CD4-positive, CD25-positive, alpha-beta regulatory T cell (primary cell): ENCODE measurements around the gene ADGRG7. TPM values are rescaled to one million over a fixed set of nuclear protein-coding genes. Genes with fewer than 3 reads are reported as not detected.
A peak's percentile ranks its signal among the peaks of the same experiment; 100 is the strongest.

Experiments
- ATAC-seq, 2 donors: fragments of 150-1000 bp; cut with Tn5 transposase; one replicate each; pipeline ENCODE4 v1.10.0; 2021; ENCODE audit warnings: low read depth in 2 of 2, moderate number of reproducible peaks in 2 of 2, moderate library complexity in 1 of 2
- DNase-seq, 3 donors: peaks; one replicate each; pipeline versions ENCODE4 v3.0.0 to v3.0.0-alpha.2; 2012 to 2022; ENCODE audit warnings: mixed read lengths in 1 of 3
- H3K27ac ChIP-seq: one replicate; pipeline ENCODE4 v1.7.0; 2013; ENCODE audit warnings: mild to moderate bottlenecking, low read length; ENCODE audit not compliant: insufficient read depth, poor library complexity, severe bottlenecking
- H3K27me3 ChIP-seq: one replicate; pipeline ENCODE4 v1.7.0; 2013; ENCODE audit warnings: low read length; ENCODE audit not compliant: control insufficient read depth, insufficient read depth
- H3K36me3 ChIP-seq: one replicate; pipeline ENCODE4 v1.7.0; 2013; ENCODE audit warnings: mild to moderate bottlenecking, low read length, moderate library complexity; ENCODE audit not compliant: control insufficient read depth, insufficient read depth
- H3K4me1 ChIP-seq: 2 replicates; pipeline ENCODE4 v1.7.0; 2013; ENCODE audit warnings: mild to moderate bottlenecking, low read length; ENCODE audit not compliant: insufficient read depth, control insufficient read depth, poor library complexity, severe bottlenecking
- H3K4me3 ChIP-seq: one replicate; pipeline ENCODE4 v1.7.0; 2013; ENCODE audit warnings: low read depth, mild to moderate bottlenecking, low read length, moderate library complexity
- H3K9me3 ChIP-seq, 2 experiments: 1 replicate in 1 of 2; 2 replicates in 1 of 2; pipeline ENCODE4 v1.7.0; 2013; ENCODE audit warnings: low read length in 2 of 2, mild to moderate bottlenecking in 1 of 2, moderate library complexity in 1 of 2; ENCODE audit not compliant: control insufficient read depth in 2 of 2
- H3K27ac Mint-ChIP-seq, 3 donors: one replicate each; pipeline ENCODE4 v1.8.0; 2020 to 2022; ENCODE audit warnings: mild to moderate bottlenecking in 3 of 3, mixed read lengths in 3 of 3, moderate library complexity in 2 of 3
- H3K27me3 Mint-ChIP-seq: one replicate; pipeline ENCODE4 v1.8.0; 2022; ENCODE audit warnings: mild to moderate bottlenecking, mixed read lengths
- H3K36me3 Mint-ChIP-seq: one replicate; pipeline ENCODE4 v1.8.0; 2020; ENCODE audit warnings: mixed read lengths
- H3K4me1 Mint-ChIP-seq, 4 donors: one replicate each; pipeline ENCODE4 v1.8.0; 2020 to 2022; ENCODE audit warnings: mixed read lengths in 4 of 4, mild to moderate bottlenecking in 1 of 4
- H3K4me3 Mint-ChIP-seq, 4 donors: one replicate each; pipeline ENCODE4 v1.8.0; 2020 to 2022; ENCODE audit warnings: mild to moderate bottlenecking in 4 of 4, mixed read lengths in 4 of 4, moderate library complexity in 3 of 4
- H3K9me3 Mint-ChIP-seq, 7 donors: one replicate each; pipeline ENCODE4 v1.8.0; 2020 to 2022; ENCODE audit warnings: mixed read lengths in 7 of 7, mild to moderate bottlenecking in 3 of 7, moderate library complexity in 2 of 7
- polyA plus RNA-seq, 4 donors: library from polyadenylated mRNA; unstranded; fragments of 300-500 nt; fragmentation: Illumina TruSeq; gene quantifications; one replicate each; pipeline ENCODE4 v1.2.3, GENCODE V29; 2021
- total RNA-seq: library from RNA; stranded (reverse); gene quantifications from one replicate; pipeline ENCODE4 v1.2.3, GENCODE V29; 2022

Gene ADGRG7
- total and polyA plus RNA-seq, 5 donors from 2014 or later = not detected

GRCh38 chr3:100603469-100603868 is 5.9 kb upstream of the ADGRG7 start:
- H3K9me3 Mint-ChIP-seq = peaks cover 0 to 9% (median 2%) of the 10 kb centered on the region in 7 donors
- Histone ChIP-seq H3K9me3 (no peaks in the 10 kb centered on the region), H3K36me3 (no peaks in the 10 kb centered on the region), H3K4me1 (peaks cover 10% of the 10 kb centered on the region), H3K27ac (no peak overlapping the region), H3K4me3 (peak overlapping the region; percentile 32), H3K27me3 (peaks cover 6% of the 10 kb centered on the region)
- H3K27ac Mint-ChIP-seq = no peak overlapping the region
- DNase-seq (peak in 1 of 3 donors; percentile 8), ATAC-seq (no peak)
- H3K4me3 Mint-ChIP-seq = peak overlapping the region in 1 of 4 donors; percentile 25
- peaks cover 0 to 21% (median 12%) of the 10 kb centered on the region in 4 donors for H3K4me1 Mint-ChIP-seq
- H3K27me3 Mint-ChIP-seq = peaks cover 8% of the 10 kb centered on the region
- no peaks in the 10 kb centered on the region for H3K36me3 Mint-ChIP-seq

DNA sequence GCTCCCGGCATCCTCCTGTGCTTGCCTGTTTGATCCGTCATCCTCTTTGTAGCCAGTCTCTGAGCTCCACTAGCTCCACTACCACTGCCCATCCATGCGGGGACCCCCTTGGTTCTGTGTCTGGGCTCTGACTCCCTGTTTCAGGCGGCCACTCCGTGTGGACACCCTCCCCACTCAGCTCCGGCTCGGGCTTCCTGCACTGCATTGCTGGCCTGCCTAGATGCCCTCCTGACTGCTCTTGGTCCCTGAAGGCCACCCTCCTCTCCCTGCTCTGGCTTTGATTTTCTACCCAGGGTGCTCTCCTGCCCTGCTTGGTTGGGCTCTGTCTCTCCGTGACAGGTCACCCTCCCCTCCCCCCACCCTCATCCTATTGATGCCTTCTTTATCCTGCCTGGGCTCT is 4.0 kb upstream of the ADGRG7 start:
- DNase-seq (no peak), ATAC-seq (no peak)
- Mint-ChIP-seq H3K4me1 (peaks cover 0 to 21% (median 10%) of the 10 kb centered on the region in 4 donors), H3K4me3 (no peak overlapping the region), H3K27me3 (peaks cover 8% of the 10 kb centered on the region), H3K27ac (no peak overlapping the region), H3K9me3 (peaks cover 0 to 3% (median 0%) of the 10 kb centered on the region in 7 donors), H3K36me3 (no peaks in the 10 kb centered on the region)
- Histone ChIP-seq H3K4me3 (no peak overlapping the region), H3K36me3 (no peaks in the 10 kb centered on the region), H3K27ac (no peak overlapping the region), H3K9me3 (no peaks in the 10 kb centered on the region), H3K27me3 (peaks cover 11% of the 10 kb centered on the region), H3K4me1 (peaks cover 10% of the 10 kb centered on the region)

GRCh38 chr3:100606894-100607512 is 2.4 kb upstream of the ADGRG7 start:
- Histone ChIP-seq H3K4me3 (no peak overlapping the region), H3K27me3 (peaks cover 11% of the 10 kb centered on the region), H3K27ac (no peak overlapping the region), H3K36me3 (no peaks in the 10 kb centered on the region), H3K9me3 (no peaks in the 10 kb centered on the region), H3K4me1 (peaks cover 10% of the 10 kb centered on the region)
- ATAC-seq (no peak), DNase-seq (no peak)
- peaks cover 8% of the 10 kb centered on the region for H3K27me3 Mint-ChIP-seq
- no peak overlapping the region for H3K4me3 Mint-ChIP-seq
- H3K4me1 Mint-ChIP-seq = peaks cover 0 to 14% (median 10%) of the 10 kb centered on the region in 4 donors
- no peak overlapping the region for H3K27ac Mint-ChIP-seq
- peaks cover 0 to 1% (median 0%) of the 10 kb centered on the region in 7 donors for H3K9me3 Mint-ChIP-seq
- no peaks in the 10 kb centered on the region for H3K36me3 Mint-ChIP-seq

GRCh38 chr3:100609963-100610362 is 562 bp downstream of the ADGRG7 start:
- Mint-ChIP-seq H3K27ac (no peak overlapping the region), H3K4me1 (no peaks in the 10 kb centered on the region), H3K36me3 (no peaks in the 10 kb centered on the region), H3K4me3 (no peak overlapping the region), H3K27me3 (peaks cover 14% of the 10 kb centered on the region), H3K9me3 (peaks cover 0 to 1% (median 0%) of the 10 kb centered on the region in 7 donors)
- Histone ChIP-seq H3K27me3 (peaks cover 11% of the 10 kb centered on the region), H3K27ac (no peak overlapping the region), H3K4me1 (no peaks in the 10 kb centered on the region), H3K36me3 (no peaks in the 10 kb centered on the region), H3K9me3 (no peaks in the 10 kb centered on the region), H3K4me3 (no peak overlapping the region)
- no peak for ATAC-seq
- DNase-seq = no peak

DNA sequence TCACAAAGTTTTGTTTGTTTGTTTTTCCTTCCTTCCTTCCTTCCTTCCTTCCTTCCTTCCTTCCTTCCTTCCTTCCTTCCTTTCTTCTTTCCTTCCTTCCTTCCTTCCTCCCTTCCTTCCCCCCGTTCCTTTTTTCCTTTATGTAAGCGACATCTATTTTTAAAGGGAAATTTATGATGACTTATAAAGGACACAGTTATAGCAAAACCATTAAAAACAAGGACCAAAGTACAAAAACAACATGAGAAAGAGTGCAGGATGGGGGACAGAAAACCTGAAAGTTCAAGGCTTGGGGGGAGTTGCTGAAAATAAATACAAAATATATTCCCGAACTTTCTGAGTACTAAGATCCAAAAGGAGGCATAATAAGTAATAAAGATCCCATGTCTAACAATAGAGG is 1.8 kb downstream of the ADGRG7 start:
- H3K4me1 ChIP-seq = no peaks in the 10 kb centered on the region
- H3K36me3 Mint-ChIP-seq = no peaks in the 10 kb centered on the region
- no peak overlapping the region for H3K27ac Mint-ChIP-seq
- peaks cover 14% of the 10 kb centered on the region for H3K27me3 Mint-ChIP-seq
- no peak overlapping the region for H3K27ac ChIP-seq
- no peak overlapping the region for H3K4me3 Mint-ChIP-seq
- peaks cover 11% of the 10 kb centered on the region for H3K27me3 ChIP-seq
- H3K4me1 Mint-ChIP-seq = no peaks in the 10 kb centered on the region
- H3K4me3 ChIP-seq = no peak overlapping the region
- H3K36me3 ChIP-seq = no peaks in the 10 kb centered on the region
- peaks cover 0 to 1% (median 0%) of the 10 kb centered on the region in 7 donors for H3K9me3 Mint-ChIP-seq
- DNase-seq = no peak
- no peak for ATAC-seq
- no peaks in the 10 kb centered on the region for H3K9me3 ChIP-seq

- Mint-ChIP-seq H3K36me3 (no peaks in the 10 kb centered on the region), H3K4me3 (no peak overlapping the region), H3K9me3 (no peaks in the 10 kb centered on the region), H3K4me1 (no peaks in the 10 kb centered on the region), H3K27me3 (peaks cover 10% of the 10 kb centered on the region), H3K27ac (no peak overlapping the region)
- no peaks in the 10 kb centered on the region for H3K9me3 ChIP-seq
- no peak overlapping the region for H3K27ac ChIP-seq
- H3K36me3 ChIP-seq = no peaks in the 10 kb centered on the region
- H3K27me3 ChIP-seq = peaks cover 4% of the 10 kb centered on the region
- peak in 1 of 3 donors; percentile 21 for DNase-seq
- ATAC-seq = no peak
- H3K4me3 ChIP-seq = no peak overlapping the region
- no peaks in the 10 kb centered on the region for H3K4me1 ChIP-seq
Observed at GRCh38 chr3:100613721-100614390, 4.5 kb downstream of the ADGRG7 start.

DNA sequence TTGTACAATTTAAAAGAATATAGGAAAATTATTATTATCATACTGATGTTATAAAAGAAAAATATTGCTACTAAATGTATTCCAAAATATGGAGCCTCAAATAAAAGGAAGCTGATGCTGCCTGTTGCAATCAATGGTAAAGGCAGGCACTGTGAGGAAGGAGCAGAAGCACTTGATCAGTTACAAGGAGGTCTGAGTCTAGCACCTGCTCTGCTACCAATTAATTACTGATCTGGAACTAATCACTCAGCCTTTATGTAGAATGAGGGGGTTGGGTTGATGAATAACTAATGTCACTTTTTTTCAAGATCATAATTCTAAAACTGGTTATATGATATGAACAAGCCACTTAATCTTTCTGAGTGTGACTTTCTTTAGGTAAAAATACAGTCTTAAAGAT is 5.5 kb downstream of the ADGRG7 start:
- Mint-ChIP-seq H3K4me1 (no peaks in the 10 kb centered on the region), H3K9me3 (no peaks in the 10 kb centered on the region), H3K4me3 (no peak overlapping the region), H3K36me3 (no peaks in the 10 kb centered on the region), H3K27ac (no peak overlapping the region), H3K27me3 (peaks cover 10% of the 10 kb centered on the region)
- H3K4me3 ChIP-seq = no peak overlapping the region
- DNase-seq = no peak
- no peaks in the 10 kb centered on the region for H3K36me3 ChIP-seq
- ATAC-seq = no peak
- no peaks in the 10 kb centered on the region for H3K9me3 ChIP-seq
- no peaks in the 10 kb centered on the region for H3K4me1 ChIP-seq
- no peak overlapping the region for H3K27ac ChIP-seq
- H3K27me3 ChIP-seq = no peaks in the 10 kb centered on the region

DNA sequence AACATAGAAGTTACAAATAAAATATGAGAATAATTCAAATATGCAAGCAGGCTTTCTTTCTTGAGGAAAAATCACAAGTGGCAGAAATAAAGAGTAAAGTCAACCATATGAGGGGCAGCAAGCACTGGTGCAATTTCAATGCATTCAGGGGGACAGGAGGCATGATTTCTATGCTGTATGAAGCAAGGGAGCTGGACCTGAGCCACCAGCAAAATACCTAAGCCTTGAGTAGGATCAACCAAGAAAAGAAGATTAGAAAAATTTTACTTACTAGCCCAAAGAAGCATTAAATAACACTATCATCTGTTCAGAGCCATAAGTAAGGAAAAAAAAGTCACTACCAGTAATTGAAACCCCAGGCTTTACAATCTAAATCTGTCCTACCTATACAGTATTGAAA is 6.3 kb downstream of the ADGRG7 start:
- Histone ChIP-seq H3K9me3 (no peaks in the 10 kb centered on the region), H3K27ac (no peak overlapping the region), H3K27me3 (no peaks in the 10 kb centered on the region), H3K4me1 (no peaks in the 10 kb centered on the region), H3K36me3 (no peaks in the 10 kb centered on the region), H3K4me3 (no peak overlapping the region)
- H3K4me3 Mint-ChIP-seq = no peak overlapping the region
- no peaks in the 10 kb centered on the region for H3K9me3 Mint-ChIP-seq
- no peaks in the 10 kb centered on the region for H3K4me1 Mint-ChIP-seq
- DNase-seq = no peak
- no peaks in the 10 kb centered on the region for H3K36me3 Mint-ChIP-seq
- no peak for ATAC-seq
- H3K27me3 Mint-ChIP-seq = peaks cover 10% of the 10 kb centered on the region
- no peak overlapping the region for H3K27ac Mint-ChIP-seq
